Prostate gland (tissue), 2 donors: ENCODE results near the gene KIF7.

Source experiments
- CTCF ChIP-seq, 4 experiments: fragments of 200-600 bp in 2 of 4; fragments of 450-650 bp in 2 of 4; sonication (generic) in 2 of 4; IDR thresholded peaks; 1 replicate in 3 of 4; 2 replicates in 1 of 4; pipeline ENCODE4 v1.5.1; 2016 to 2019; ENCODE audit warnings: antibody characterized with exemption in 4 of 4, mild to moderate bottlenecking in 2 of 4, moderate library complexity in 2 of 4
- POLR2AphosphoS5 ChIP-seq: sonication (generic); formaldehyde crosslinking; IDR thresholded peaks from one replicate; pipeline ENCODE4 v1.6.1; 2017; ENCODE audit warnings: antibody characterized with exemption

- no peak for TF ChIP-seq CTCF (IDR thresholded peaks at IDR 0.05)
- TF ChIP-seq POLR2AphosphoS5: no peak
Observed at GRCh38 chr15:89649716-89650115, 5.6 kb downstream of the KIF7 start.
